H1 (cell line): Measurements from ENCODE around the gene CEP152. TPM values are rescaled to one million over a fixed set of nuclear protein-coding genes. Genes with fewer than 3 reads are reported as not detected.

ENCODE experiments used
- BCL11A ChIP-seq, 2 experiments: IDR thresholded peaks; one replicate each; pipeline ENCODE4 v1.6.1; 2011; ENCODE audit warnings: low read depth in 2 of 2, low read length in 2 of 2, mild to moderate bottlenecking in 2 of 2
- NANOG ChIP-seq: IDR thresholded peaks from 2 replicates; pipeline ENCODE4 v1.6.1; 2011; ENCODE audit warnings: low read length, low read depth, mild to moderate bottlenecking, inconsistent platforms; ENCODE audit not compliant: insufficient read depth, poor library complexity, severe bottlenecking
- SUZ12 ChIP-seq: fragments of 200-600 bp; sonication (generic); IDR thresholded peaks from 2 replicates; pipeline ENCODE4 v1.6.1; 2012; ENCODE audit warnings: mild to moderate bottlenecking, inconsistent platforms, low read length, moderate library complexity, mixed read lengths
- YY1 ChIP-seq: IDR thresholded peaks from 2 replicates; pipeline ENCODE4 v1.6.1; 2011; ENCODE audit warnings: low read depth, mild to moderate bottlenecking, low read length
- polyA plus RNA-seq, 7 experiments: library from polyadenylated mRNA; depleted of rRNA in 3 of 7; stranded (reverse) in 5 of 7; unstranded in 2 of 7; fragments of >200 nt in 5 of 7; fragments of 200-250 nt in 2 of 7; gene quantifications; 1 replicate in 5 of 7; 2 replicates in 1 of 7; 4 replicates in 1 of 7; pipeline versions ENCODE4 v1.2.1 to v1.2.3, GENCODE V29; 2011 to 2013; ENCODE audit warnings: missing spikeins in 2 of 7, mixed read lengths in 2 of 7
- total RNA-seq: library from RNA; stranded (reverse); fragmentation: NEBNext Ultra II Directional; extraction: Animal tissue kit (Norgen Biotek cat#: 25700); gene quantifications from 2 replicates; pipeline ENCODE4 v1.2.1, GENCODE V29; 2021
- TF ChIP-seq, protein P1 (sequence below): fragments of 300-600 bp; sonication (generic); IDR thresholded peaks from 2 replicates; pipeline ENCODE4 v1.7.1; 2012; ENCODE audit warnings: low read length, moderate library complexity, mild to moderate bottlenecking, inconsistent platforms; ENCODE audit not compliant: insufficient replicate concordance
- TF ChIP-seq, protein P2 (sequence below): IDR thresholded peaks from 2 replicates; pipeline ENCODE4 v1.6.1; 2011; ENCODE audit warnings: low read length, improper control_type of control experiment

Gene CEP152
- total and polyA plus RNA-seq, 2 of the 8 experiments (the other 6 are each of a cell fraction or from before 2014, with no cell fraction given): 1.4 to 16.2 TPM

DNA sequence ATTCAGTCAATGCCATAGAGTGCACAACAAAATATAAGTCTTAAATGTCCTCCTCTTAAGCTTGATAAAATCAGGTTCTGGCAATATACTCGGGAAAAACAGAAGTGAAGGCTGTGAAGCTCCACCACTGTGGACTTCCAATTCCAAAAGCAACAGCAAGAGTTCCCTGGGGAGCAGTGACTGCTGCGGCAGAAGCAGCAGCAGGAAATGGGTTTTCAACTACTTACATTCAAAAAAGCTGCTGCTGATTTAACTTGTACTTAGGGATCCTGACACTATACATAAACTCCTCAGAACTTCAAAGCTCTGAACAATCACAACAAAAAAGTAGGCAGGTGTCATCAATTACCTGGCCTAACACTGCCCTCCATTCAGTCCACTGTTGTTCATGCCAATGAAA is 4.7 kb downstream of the CEP152 start (continued):
- TF ChIP-seq, protein P1, sequence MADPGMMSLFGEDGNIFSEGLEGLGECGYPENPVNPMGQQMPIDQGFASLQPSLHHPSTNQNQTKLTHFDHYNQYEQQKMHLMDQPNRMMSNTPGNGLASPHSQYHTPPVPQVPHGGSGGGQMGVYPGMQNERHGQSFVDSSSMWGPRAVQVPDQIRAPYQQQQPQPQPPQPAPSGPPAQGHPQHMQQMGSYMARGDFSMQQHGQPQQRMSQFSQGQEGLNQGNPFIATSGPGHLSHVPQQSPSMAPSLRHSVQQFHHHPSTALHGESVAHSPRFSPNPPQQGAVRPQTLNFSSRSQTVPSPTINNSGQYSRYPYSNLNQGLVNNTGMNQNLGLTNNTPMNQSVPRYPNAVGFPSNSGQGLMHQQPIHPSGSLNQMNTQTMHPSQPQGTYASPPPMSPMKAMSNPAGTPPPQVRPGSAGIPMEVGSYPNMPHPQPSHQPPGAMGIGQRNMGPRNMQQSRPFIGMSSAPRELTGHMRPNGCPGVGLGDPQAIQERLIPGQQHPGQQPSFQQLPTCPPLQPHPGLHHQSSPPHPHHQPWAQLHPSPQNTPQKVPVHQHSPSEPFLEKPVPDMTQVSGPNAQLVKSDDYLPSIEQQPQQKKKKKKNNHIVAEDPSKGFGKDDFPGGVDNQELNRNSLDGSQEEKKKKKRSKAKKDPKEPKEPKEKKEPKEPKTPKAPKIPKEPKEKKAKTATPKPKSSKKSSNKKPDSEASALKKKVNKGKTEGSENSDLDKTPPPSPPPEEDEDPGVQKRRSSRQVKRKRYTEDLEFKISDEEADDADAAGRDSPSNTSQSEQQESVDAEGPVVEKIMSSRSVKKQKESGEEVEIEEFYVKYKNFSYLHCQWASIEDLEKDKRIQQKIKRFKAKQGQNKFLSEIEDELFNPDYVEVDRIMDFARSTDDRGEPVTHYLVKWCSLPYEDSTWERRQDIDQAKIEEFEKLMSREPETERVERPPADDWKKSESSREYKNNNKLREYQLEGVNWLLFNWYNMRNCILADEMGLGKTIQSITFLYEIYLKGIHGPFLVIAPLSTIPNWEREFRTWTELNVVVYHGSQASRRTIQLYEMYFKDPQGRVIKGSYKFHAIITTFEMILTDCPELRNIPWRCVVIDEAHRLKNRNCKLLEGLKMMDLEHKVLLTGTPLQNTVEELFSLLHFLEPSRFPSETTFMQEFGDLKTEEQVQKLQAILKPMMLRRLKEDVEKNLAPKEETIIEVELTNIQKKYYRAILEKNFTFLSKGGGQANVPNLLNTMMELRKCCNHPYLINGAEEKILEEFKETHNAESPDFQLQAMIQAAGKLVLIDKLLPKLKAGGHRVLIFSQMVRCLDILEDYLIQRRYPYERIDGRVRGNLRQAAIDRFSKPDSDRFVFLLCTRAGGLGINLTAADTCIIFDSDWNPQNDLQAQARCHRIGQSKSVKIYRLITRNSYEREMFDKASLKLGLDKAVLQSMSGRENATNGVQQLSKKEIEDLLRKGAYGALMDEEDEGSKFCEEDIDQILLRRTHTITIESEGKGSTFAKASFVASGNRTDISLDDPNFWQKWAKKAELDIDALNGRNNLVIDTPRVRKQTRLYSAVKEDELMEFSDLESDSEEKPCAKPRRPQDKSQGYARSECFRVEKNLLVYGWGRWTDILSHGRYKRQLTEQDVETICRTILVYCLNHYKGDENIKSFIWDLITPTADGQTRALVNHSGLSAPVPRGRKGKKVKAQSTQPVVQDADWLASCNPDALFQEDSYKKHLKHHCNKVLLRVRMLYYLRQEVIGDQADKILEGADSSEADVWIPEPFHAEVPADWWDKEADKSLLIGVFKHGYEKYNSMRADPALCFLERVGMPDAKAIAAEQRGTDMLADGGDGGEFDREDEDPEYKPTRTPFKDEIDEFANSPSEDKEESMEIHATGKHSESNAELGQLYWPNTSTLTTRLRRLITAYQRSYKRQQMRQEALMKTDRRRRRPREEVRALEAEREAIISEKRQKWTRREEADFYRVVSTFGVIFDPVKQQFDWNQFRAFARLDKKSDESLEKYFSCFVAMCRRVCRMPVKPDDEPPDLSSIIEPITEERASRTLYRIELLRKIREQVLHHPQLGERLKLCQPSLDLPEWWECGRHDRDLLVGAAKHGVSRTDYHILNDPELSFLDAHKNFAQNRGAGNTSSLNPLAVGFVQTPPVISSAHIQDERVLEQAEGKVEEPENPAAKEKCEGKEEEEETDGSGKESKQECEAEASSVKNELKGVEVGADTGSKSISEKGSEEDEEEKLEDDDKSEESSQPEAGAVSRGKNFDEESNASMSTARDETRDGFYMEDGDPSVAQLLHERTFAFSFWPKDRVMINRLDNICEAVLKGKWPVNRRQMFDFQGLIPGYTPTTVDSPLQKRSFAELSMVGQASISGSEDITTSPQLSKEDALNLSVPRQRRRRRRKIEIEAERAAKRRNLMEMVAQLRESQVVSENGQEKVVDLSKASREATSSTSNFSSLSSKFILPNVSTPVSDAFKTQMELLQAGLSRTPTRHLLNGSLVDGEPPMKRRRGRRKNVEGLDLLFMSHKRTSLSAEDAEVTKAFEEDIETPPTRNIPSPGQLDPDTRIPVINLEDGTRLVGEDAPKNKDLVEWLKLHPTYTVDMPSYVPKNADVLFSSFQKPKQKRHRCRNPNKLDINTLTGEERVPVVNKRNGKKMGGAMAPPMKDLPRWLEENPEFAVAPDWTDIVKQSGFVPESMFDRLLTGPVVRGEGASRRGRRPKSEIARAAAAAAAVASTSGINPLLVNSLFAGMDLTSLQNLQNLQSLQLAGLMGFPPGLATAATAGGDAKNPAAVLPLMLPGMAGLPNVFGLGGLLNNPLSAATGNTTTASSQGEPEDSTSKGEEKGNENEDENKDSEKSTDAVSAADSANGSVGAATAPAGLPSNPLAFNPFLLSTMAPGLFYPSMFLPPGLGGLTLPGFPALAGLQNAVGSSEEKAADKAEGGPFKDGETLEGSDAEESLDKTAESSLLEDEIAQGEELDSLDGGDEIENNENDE: no peak
- no peak for TF ChIP-seq YY1
- TF ChIP-seq SUZ12: no peak
- TF ChIP-seq BCL11A (IDR thresholded peaks at IDR 0.05; ENCODE audit: low read depth in 2 of 2, low read length in 2 of 2): no peak
- TF ChIP-seq NANOG: peak; percentile 54
- TF ChIP-seq, protein P2, sequence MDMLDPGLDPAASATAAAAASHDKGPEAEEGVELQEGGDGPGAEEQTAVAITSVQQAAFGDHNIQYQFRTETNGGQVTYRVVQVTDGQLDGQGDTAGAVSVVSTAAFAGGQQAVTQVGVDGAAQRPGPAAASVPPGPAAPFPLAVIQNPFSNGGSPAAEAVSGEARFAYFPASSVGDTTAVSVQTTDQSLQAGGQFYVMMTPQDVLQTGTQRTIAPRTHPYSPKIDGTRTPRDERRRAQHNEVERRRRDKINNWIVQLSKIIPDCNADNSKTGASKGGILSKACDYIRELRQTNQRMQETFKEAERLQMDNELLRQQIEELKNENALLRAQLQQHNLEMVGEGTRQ: no peak
- TF ChIP-seq, all 59 proteins: peak for 1
